Measurements from ENCODE around the gene DYSF. TPM values are rescaled to one million over a fixed set of nuclear protein-coding genes. Genes with fewer than 3 reads are reported as not detected.
A peak's percentile ranks its signal among the peaks of the same experiment; 100 is the strongest.

Gene DYSF
- total RNA-seq, 1 experiment from 2014 or later = 2.2 TPM

DNA sequence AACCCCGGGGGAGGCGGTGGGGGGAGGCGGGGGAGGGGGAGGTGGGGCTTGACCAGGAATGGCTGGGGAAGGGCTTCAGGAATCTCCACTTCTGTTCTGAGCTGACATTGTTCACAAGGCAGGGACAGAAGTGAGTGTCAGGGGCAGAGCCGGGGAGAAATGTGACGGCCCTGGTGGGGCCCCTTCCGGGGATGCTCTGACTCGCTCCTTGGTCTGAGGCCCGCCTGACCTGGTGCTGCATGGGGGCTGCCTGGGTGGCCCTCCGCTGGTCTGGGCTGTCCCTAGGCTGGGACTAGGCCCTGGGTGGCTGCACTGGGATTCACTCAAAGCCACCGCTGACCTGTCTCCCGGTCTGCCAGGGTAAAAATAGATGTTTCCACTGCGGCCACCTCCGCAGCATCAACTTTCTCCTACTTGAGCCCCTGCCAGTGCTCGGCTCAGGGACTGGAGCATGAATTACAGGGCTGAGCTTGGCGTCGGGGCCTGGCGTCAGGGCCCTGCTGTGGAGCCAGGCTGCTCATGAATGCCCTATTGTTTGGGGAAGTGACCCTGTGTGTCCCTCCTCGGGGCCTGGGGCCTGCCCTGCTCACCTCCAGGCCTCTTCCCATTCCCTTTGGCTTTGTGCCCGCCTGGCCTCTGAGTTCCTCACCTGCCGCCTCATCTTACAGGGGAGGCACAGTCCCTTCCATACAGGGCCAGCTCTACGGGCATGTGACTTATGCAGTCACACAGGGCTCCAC, 247.5 kb downstream of the DYSF start:
- no peaks in the 10 kb centered on the region for H3K27me3 ChIP-seq (replicated peaks; ENCODE audit: control insufficient read depth, insufficient read depth, low read length)
- Mint-ChIP-seq H3K27ac (ENCODE audit: unreplicated experiment) (no peak overlapping the region), H3K9me3 (ENCODE audit: unreplicated experiment) (no peaks in the 10 kb centered on the region), H3K36me3 (ENCODE audit: insufficient read depth, unreplicated experiment) (peaks cover 5% of the 10 kb centered on the region), H3K4me1 (ENCODE audit: low read depth, unreplicated experiment) (no peaks in the 10 kb centered on the region), H3K4me3 (ENCODE audit: unreplicated experiment) (no peak overlapping the region), H3K27me3 (ENCODE audit: insufficient read depth, unreplicated experiment) (peaks cover 10% of the 10 kb centered on the region)
- TF ChIP-seq, protein P1, sequence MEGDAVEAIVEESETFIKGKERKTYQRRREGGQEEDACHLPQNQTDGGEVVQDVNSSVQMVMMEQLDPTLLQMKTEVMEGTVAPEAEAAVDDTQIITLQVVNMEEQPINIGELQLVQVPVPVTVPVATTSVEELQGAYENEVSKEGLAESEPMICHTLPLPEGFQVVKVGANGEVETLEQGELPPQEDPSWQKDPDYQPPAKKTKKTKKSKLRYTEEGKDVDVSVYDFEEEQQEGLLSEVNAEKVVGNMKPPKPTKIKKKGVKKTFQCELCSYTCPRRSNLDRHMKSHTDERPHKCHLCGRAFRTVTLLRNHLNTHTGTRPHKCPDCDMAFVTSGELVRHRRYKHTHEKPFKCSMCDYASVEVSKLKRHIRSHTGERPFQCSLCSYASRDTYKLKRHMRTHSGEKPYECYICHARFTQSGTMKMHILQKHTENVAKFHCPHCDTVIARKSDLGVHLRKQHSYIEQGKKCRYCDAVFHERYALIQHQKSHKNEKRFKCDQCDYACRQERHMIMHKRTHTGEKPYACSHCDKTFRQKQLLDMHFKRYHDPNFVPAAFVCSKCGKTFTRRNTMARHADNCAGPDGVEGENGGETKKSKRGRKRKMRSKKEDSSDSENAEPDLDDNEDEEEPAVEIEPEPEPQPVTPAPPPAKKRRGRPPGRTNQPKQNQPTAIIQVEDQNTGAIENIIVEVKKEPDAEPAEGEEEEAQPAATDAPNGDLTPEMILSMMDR (IDR thresholded peaks at IDR 0.05; ENCODE audit: insufficient read depth in 1 of 2, low read depth in 1 of 2, low read length in 1 of 2, severe bottlenecking in 1 of 2, unreplicated experiment in 1 of 2) = no peak
- intact Hi-C loops (cut with micrococcal nuclease; ENCODE audit: unreplicated experiment) = no loop called here
- ChIA-PET POLR2A (no interaction called here), CTCF (no interaction called here)
- no TSS peak for BruUV-seq (replicated peaks)
- no peaks in the 10 kb centered on the region for H3K36me3 ChIP-seq (ENCODE audit: control insufficient read depth, insufficient read depth, low read length)
- H3K4me1 ChIP-seq = no peaks in the 10 kb centered on the region
- no peak overlapping the region for H3K4me3 ChIP-seq (ENCODE audit: low read depth, low read length)
- H3K9me3 ChIP-seq = no peaks in the 10 kb centered on the region
- peak in 1 of 2 experiments; percentile 18 for DNase-seq

- Histone ChIP-seq H3K36me3 (ENCODE audit: control insufficient read depth, insufficient read depth, low read length) (no peaks in the 10 kb centered on the region), H3K4me1 (no peaks in the 10 kb centered on the region), H3K4me3 (ENCODE audit: low read depth, low read length) (no peak overlapping the region), H3K27me3 (replicated peaks; ENCODE audit: control insufficient read depth, insufficient read depth, low read length) (no peaks in the 10 kb centered on the region), H3K9me3 (no peaks in the 10 kb centered on the region)
- Mint-ChIP-seq H3K9me3 (ENCODE audit: unreplicated experiment) (no peaks in the 10 kb centered on the region), H3K27ac (ENCODE audit: unreplicated experiment) (no peak overlapping the region), H3K27me3 (ENCODE audit: insufficient read depth, unreplicated experiment) (peaks cover 5% of the 10 kb centered on the region), H3K4me3 (ENCODE audit: unreplicated experiment) (no peak overlapping the region), H3K4me1 (ENCODE audit: low read depth, unreplicated experiment) (no peaks in the 10 kb centered on the region), H3K36me3 (ENCODE audit: insufficient read depth, unreplicated experiment) (peaks cover 5% of the 10 kb centered on the region)
- TF ChIP-seq, protein P1 (IDR thresholded peaks at IDR 0.05; ENCODE audit: insufficient read depth in 1 of 2, low read depth in 1 of 2, low read length in 1 of 2, severe bottlenecking in 1 of 2, unreplicated experiment in 1 of 2) = no peak
- DNase-seq = peak in 1 of 2 experiments; percentile 18
- POLR2A ChIA-PET = no interaction called here
- intact Hi-C loops (cut with micrococcal nuclease; ENCODE audit: unreplicated experiment) = no loop called here
- CTCF ChIA-PET = no interaction called here
- BruUV-seq (replicated peaks) = no TSS peak
Measured at GRCh38 chr2:71702071-71702970, 249.0 kb downstream of the DYSF start.

DNA sequence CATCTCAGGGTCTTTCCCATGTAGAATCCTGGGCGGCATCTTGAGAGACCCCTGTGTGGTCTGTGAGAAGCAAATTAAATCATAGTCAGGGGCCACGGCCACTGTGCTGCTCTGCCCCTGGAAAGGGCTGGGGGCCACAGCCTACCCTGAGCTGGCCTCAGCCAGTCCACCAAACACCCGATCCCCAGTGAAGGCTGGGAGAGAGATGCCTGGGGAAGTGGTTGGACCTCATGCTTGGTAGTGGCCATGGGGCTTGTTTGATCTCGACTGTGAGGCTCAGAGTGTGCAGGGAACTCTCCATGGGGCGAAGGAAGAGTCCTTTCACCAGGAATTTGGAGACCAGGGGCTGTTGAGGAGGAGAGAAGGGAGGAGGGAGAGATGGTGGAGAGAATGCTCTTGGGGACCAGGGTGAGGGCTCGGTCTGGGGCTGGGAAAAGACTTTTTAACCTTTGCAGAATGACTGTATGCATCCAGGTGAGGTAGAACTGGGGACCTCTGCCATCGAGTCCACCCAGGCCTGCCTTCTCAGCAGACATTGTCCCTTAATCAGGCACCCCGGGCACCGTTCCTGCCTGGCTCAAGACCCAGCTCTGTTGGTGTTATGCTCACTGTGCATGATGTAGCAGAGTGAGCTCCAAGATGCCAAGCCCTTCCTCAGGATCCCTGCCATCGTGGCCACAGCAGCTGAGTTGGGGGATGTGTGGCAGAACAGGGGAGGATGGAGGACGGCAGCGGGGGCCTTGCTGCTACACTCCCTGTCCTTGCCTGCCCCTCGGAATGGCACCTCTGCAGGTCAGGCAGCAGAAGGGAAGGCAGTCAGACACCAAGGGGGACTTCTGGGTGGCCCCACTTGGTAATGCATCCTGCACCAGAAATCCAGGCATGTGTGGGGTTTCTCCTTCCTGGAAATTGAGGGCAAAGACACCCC, 249.9 kb downstream of the DYSF start:
- TF ChIP-seq, protein P1 (IDR thresholded peaks at IDR 0.05; ENCODE audit: insufficient read depth in 1 of 2, low read depth in 1 of 2, low read length in 1 of 2, severe bottlenecking in 1 of 2, unreplicated experiment in 1 of 2) = no peak
- no peak overlapping the region for H3K27ac Mint-ChIP-seq (ENCODE audit: unreplicated experiment)
- CTCF ChIA-PET = no interaction called here
- H3K4me1 Mint-ChIP-seq (ENCODE audit: low read depth, unreplicated experiment) = no peaks in the 10 kb centered on the region
- H3K4me1 ChIP-seq = no peaks in the 10 kb centered on the region
- no peak overlapping the region for H3K4me3 Mint-ChIP-seq (ENCODE audit: unreplicated experiment)
- no peaks in the 10 kb centered on the region for H3K9me3 Mint-ChIP-seq (ENCODE audit: unreplicated experiment)
- H3K4me3 ChIP-seq (ENCODE audit: low read depth, low read length) = no peak overlapping the region
- H3K27me3 ChIP-seq (replicated peaks; ENCODE audit: control insufficient read depth, insufficient read depth, low read length) = no peaks in the 10 kb centered on the region
- intact Hi-C loops (cut with micrococcal nuclease; ENCODE audit: unreplicated experiment) = no loop called here
- H3K36me3 ChIP-seq (ENCODE audit: control insufficient read depth, insufficient read depth, low read length) = no peaks in the 10 kb centered on the region
- no TSS peak for BruUV-seq (replicated peaks)
- POLR2A ChIA-PET = no interaction called here
- no peaks in the 10 kb centered on the region for H3K9me3 ChIP-seq
- peaks cover 5% of the 10 kb centered on the region for H3K27me3 Mint-ChIP-seq (ENCODE audit: insufficient read depth, unreplicated experiment)
- peaks cover 5% of the 10 kb centered on the region for H3K36me3 Mint-ChIP-seq (ENCODE audit: insufficient read depth, unreplicated experiment)
- no peak for DNase-seq

Data from Caco-2 (cell line).